K562 (cell line): ENCODE data around the gene PLCD1. TPM values are rescaled to one million over a fixed set of nuclear protein-coding genes. Genes with fewer than 3 reads are reported as not detected.

Experiments
- CSDE1 ChIP-seq, 2 experiments: fragments of 450-650 bp; IDR thresholded peaks; 2 replicates each; pipeline ENCODE4 v1.6.1; 2016; ENCODE audit warnings: mild to moderate bottlenecking in 1 of 2
- NCOR1 ChIP-seq: fragments of 450-650 bp; IDR thresholded peaks from 2 replicates; pipeline ENCODE4 v1.6.1; 2016; ENCODE audit warnings: mild to moderate bottlenecking, moderate library complexity
- NFE2 ChIP-seq: IDR thresholded peaks from 2 replicates; pipeline ENCODE4 v1.6.1; 2014; ENCODE audit warnings: antibody characterized with exemption, low read depth
- PPARD ChIP-seq: fragments of 250-450 bp; sonication (Bioruptor Pico); IDR thresholded peaks from 2 replicates; pipeline ENCODE4 v1.8.0; 2022; ENCODE audit warnings: inconsistent platforms, mild to moderate bottlenecking, moderate library complexity
- RBM22 ChIP-seq: fragments of 200-400 bp; formaldehyde crosslinking; IDR thresholded peaks from 2 replicates; pipeline ENCODE4 v1.6.1; 2018; ENCODE audit warnings: low read length, low read depth; ENCODE audit not compliant: poor library complexity, severe bottlenecking
- SP2 ChIP-seq: IDR thresholded peaks from 2 replicates; pipeline ENCODE4 v1.6.1; 2011; ENCODE audit warnings: mild to moderate bottlenecking, low read depth, low read length, moderate library complexity; ENCODE audit not compliant: poor library complexity, severe bottlenecking; ENCODE audit errors: extremely low read depth
- SRF ChIP-seq, 2 experiments: fragments of 250-450, 450-650 bp in 1 of 2; sonication (Bioruptor Pico) in 1 of 2; sonication (generic) in 1 of 2; formaldehyde crosslinking; IDR thresholded peaks; 2 replicates each; pipeline versions ENCODE4 v1.5.0 to v1.5.1; 2020 to 2022; ENCODE audit warnings: mild to moderate bottlenecking in 1 of 2, missing genetic modification reagents in 1 of 2
- SRSF7 ChIP-seq: fragments of 200-400 bp; formaldehyde crosslinking; optimal IDR thresholded peaks from 2 replicates; pipeline ENCODE3; 2017; ENCODE audit warnings: mild to moderate bottlenecking, low read depth, low read length
- STAG1 ChIP-seq: sonication (generic); formaldehyde crosslinking; IDR thresholded peaks from 2 replicates; pipeline ENCODE4 v1.5.0; 2020; ENCODE audit warnings: missing genetic modification reagents, borderline replicate concordance
- STAT5A ChIP-seq: IDR thresholded peaks from 2 replicates; pipeline ENCODE4 v1.6.1; 2012; ENCODE audit warnings: low read length, inconsistent platforms, borderline replicate concordance
- TSC22D4 ChIP-seq: fragments of 450-650 bp; IDR thresholded peaks from 2 replicates; pipeline ENCODE4 v1.6.1; 2016; ENCODE audit warnings: missing genetic modification characterization, missing biosample characterization, control low read depth
- ZNF76 ChIP-seq: fragments of 250-450 bp; sonication (Bioruptor Pico); IDR thresholded peaks from 2 replicates; pipeline ENCODE4 v1.4.0; 2020; ENCODE audit warnings: mild to moderate bottlenecking, moderate library complexity, borderline replicate concordance
- polyA plus RNA-seq, 8 experiments: library from polyadenylated mRNA; depleted of rRNA in 4 of 8; stranded (reverse) in 5 of 8; unstranded in 3 of 8; fragments of >200 nt; fragmentation: Nextera tagmentation in 2 of 8; fragmentation: Illumina TruSeq in 1 of 8; extraction: Ambion mirVana in 2 of 8; extraction: Trizol in 1 of 8; gene quantifications; 2 replicates each; pipeline versions ENCODE4 v1.2.1 to v1.2.3, GENCODE V29; 2011 to 2014; ENCODE audit warnings: inconsistent platforms in 1 of 8, missing spikeins in 1 of 8
- total RNA-seq, 7 experiments: library from RNA; depleted of rRNA in 6 of 7; stranded (reverse); fragments of >200 nt in 6 of 7; fragmentation: Illumina TruSeq in 2 of 7; extraction: Trizol in 2 of 7; gene quantifications; 2 replicates each; pipeline versions ENCODE4 v1.2.1 to v1.2.3, GENCODE V29; 2011 to 2021; ENCODE audit warnings: low replicate concordance in 1 of 7
- TF ChIP-seq, protein P1 (sequence below), 2 experiments: fragments of 450-650 bp; formaldehyde crosslinking in 1 of 2; IDR thresholded peaks; 2 replicates each; pipeline versions ENCODE4 v1.4.0 to v1.6.1; 2014 to 2020; ENCODE audit warnings: mild to moderate bottlenecking in 2 of 2, borderline replicate concordance in 1 of 2, low read depth in 1 of 2
- TF ChIP-seq, protein P2 (sequence below): fragments of 450-650 bp; formaldehyde crosslinking; IDR thresholded peaks from 2 replicates; pipeline ENCODE4 v1.4.0; 2022; ENCODE audit warnings: missing genetic modification characterization
- TF ChIP-seq, protein P3 (sequence below): fragments of 250-450 bp; sonication (Bioruptor Pico); IDR thresholded peaks from 2 replicates; pipeline ENCODE4 v1.4.0; 2020; ENCODE audit warnings: mild to moderate bottlenecking

Gene PLCD1
- total and polyA plus RNA-seq, 9 of the 15 experiments (the other 6 are each of a cell fraction or from before 2014, with no cell fraction given): 5.4 to 209 (median 116) TPM

DNA sequence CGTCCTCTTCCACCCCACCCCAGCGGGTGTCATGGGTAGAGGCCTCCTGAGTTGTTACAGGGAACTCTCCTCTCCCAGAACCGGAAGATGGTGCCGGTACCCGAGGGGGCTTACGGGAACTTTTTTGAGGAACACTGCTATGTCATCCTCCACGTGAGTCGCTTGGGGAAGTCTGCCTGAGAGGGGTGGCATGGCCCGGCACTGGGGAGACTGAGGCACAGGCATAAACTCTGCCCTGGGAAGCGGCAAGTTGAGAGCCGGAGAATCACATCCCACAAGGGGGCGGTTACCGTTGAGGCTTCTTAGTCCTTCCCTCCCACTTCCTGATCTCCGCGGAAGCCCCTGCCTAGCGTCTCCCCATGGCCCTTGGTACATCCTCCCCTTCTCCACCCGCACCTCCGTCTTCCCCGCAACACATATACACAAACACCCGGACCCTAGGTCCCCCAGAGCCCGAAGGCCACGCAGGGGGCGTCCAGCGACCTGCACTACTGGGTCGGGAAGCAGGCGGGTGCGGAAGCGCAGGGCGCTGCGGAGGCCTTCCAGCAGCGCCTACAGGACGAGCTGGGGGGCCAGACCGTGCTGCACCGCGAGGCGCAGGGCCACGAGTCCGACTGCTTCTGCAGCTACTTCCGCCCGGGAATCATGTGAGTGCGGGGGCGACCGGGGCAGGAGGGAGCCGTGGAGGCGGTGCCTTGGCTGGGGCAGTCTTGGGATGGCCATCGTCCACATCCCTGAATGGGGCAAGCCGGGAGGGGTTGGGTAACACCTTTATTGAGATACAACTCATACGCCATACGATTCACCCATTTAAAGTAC lies 35.4 kb downstream of the PLCD1 start (continued):
- TF ChIP-seq, protein P1, sequence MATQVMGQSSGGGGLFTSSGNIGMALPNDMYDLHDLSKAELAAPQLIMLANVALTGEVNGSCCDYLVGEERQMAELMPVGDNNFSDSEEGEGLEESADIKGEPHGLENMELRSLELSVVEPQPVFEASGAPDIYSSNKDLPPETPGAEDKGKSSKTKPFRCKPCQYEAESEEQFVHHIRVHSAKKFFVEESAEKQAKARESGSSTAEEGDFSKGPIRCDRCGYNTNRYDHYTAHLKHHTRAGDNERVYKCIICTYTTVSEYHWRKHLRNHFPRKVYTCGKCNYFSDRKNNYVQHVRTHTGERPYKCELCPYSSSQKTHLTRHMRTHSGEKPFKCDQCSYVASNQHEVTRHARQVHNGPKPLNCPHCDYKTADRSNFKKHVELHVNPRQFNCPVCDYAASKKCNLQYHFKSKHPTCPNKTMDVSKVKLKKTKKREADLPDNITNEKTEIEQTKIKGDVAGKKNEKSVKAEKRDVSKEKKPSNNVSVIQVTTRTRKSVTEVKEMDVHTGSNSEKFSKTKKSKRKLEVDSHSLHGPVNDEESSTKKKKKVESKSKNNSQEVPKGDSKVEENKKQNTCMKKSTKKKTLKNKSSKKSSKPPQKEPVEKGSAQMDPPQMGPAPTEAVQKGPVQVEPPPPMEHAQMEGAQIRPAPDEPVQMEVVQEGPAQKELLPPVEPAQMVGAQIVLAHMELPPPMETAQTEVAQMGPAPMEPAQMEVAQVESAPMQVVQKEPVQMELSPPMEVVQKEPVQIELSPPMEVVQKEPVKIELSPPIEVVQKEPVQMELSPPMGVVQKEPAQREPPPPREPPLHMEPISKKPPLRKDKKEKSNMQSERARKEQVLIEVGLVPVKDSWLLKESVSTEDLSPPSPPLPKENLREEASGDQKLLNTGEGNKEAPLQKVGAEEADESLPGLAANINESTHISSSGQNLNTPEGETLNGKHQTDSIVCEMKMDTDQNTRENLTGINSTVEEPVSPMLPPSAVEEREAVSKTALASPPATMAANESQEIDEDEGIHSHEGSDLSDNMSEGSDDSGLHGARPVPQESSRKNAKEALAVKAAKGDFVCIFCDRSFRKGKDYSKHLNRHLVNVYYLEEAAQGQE (IDR thresholded peaks at IDR 0.05; ENCODE audit: borderline replicate concordance): no peak
- TF ChIP-seq, protein P1 (CRISPR knock-in tag; IDR thresholded peaks at IDR 0.05; ENCODE audit: low read depth): peak; percentile 81; the same call in 1 of the 2 replicates
- TF ChIP-seq NFE2: peak; percentile 60
- no peak for TF ChIP-seq SP2
- TF ChIP-seq STAT5A: no peak
- TF ChIP-seq SRF (CRISPR knock-in tag; IDR thresholded peaks at IDR 0.05): peak in 1 of 2 experiments; percentile 33; a peak in 2 of 4 replicates
- no peak for TF ChIP-seq SRSF7
- no peak for TF ChIP-seq TSC22D4 (tag)
- TF ChIP-seq PPARD (CRISPR knock-in tag): no peak
- no peak for TF ChIP-seq RBM22
- no peak for TF ChIP-seq STAG1 (CRISPR knock-in tag)
- TF ChIP-seq, protein P2, sequence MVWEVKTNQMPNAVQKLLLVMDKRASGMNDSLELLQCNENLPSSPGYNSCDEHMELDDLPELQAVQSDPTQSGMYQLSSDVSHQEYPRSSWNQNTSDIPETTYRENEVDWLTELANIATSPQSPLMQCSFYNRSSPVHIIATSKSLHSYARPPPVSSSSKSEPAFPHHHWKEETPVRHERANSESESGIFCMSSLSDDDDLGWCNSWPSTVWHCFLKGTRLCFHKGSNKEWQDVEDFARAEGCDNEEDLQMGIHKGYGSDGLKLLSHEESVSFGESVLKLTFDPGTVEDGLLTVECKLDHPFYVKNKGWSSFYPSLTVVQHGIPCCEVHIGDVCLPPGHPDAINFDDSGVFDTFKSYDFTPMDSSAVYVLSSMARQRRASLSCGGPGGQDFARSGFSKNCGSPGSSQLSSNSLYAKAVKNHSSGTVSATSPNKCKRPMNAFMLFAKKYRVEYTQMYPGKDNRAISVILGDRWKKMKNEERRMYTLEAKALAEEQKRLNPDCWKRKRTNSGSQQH (CRISPR knock-in tag): peak; percentile 86; the same call in 1 of the 2 replicates
- TF ChIP-seq, protein P3, sequence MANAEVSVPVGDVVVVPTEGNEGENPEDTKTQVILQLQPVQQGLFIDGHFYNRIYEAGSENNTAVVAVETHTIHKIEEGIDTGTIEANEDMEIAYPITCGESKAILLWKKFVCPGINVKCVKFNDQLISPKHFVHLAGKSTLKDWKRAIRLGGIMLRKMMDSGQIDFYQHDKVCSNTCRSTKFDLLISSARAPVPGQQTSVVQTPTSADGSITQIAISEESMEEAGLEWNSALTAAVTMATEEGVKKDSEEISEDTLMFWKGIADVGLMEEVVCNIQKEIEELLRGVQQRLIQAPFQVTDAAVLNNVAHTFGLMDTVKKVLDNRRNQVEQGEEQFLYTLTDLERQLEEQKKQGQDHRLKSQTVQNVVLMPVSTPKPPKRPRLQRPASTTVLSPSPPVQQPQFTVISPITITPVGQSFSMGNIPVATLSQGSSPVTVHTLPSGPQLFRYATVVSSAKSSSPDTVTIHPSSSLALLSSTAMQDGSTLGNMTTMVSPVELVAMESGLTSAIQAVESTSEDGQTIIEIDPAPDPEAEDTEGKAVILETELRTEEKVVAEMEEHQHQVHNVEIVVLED (CRISPR knock-in tag): no peak
- peak; percentile 66; the same call in 1 of the 2 replicates for TF ChIP-seq ZNF76 (CRISPR knock-in tag)
- TF ChIP-seq NCOR1: no peak
- no peak for TF ChIP-seq CSDE1 (IDR thresholded peaks at IDR 0.05)
